Activated CD8-positive, alpha-beta T cell treated with anti-CD3 and anti-CD28 coated beads for 36 hours (primary cell): ENCODE measurements around the gene ADSS1. TPM values are rescaled to one million over a fixed set of nuclear protein-coding genes. Genes with fewer than 3 reads are reported as not detected.
A peak's percentile ranks its signal among the peaks of the same experiment; 100 is the strongest.

ENCODE experiments used
- ATAC-seq: fragments of 200-7000 bp; cut with Tn5 transposase; one replicate; pipeline ENCODE4 v1.10.0; 2021; ENCODE audit warnings: mild to moderate bottlenecking, moderate library complexity
- CTCF ChIA-PET: fragments of 350-600 bp; sonication (Branson Sonifier 250); formaldehyde crosslinking; loops from one replicate; lab custom pipeline; 2021; ENCODE audit warnings: antibody characterized with exemption; lab: Charles Lee
- POLR2A ChIA-PET: fragments of 350-600 bp; sonication (Branson Sonifier 250); formaldehyde crosslinking; loops from one replicate; lab custom pipeline; 2021; ENCODE audit warnings: antibody characterized with exemption; lab: Charles Lee
- DNase-seq: peaks from one replicate; pipeline ENCODE4 v3.0.0-alpha.2; 2020
- H3K27ac Mint-ChIP-seq: one replicate; pipeline ENCODE4 v1.8.0; 2021; ENCODE audit warnings: mild to moderate bottlenecking, mixed read lengths
- H3K27me3 Mint-ChIP-seq: one replicate; pipeline ENCODE4 v1.8.0; 2021; ENCODE audit warnings: mixed read lengths
- H3K36me3 Mint-ChIP-seq: one replicate; pipeline ENCODE4 v1.8.0; 2021; ENCODE audit warnings: low read depth, mixed read lengths
- H3K4me1 Mint-ChIP-seq: one replicate; pipeline ENCODE4 v1.8.0; 2021; ENCODE audit warnings: low read depth, mixed read lengths
- H3K4me3 Mint-ChIP-seq: one replicate; pipeline ENCODE4 v1.8.0; 2021; ENCODE audit warnings: mild to moderate bottlenecking, moderate library complexity, mixed read lengths
- H3K9me3 Mint-ChIP-seq: one replicate; pipeline ENCODE4 v1.8.0; 2021; ENCODE audit warnings: mixed read lengths
- intact Hi-C: fragments of 100-400 bp; cut with micrococcal nuclease; formaldehyde crosslinking; loops from one replicate; pipeline ENCODE4 v1.10.0; 2022
- total RNA-seq, 2 experiments: library from RNA; stranded (reverse); gene quantifications; one replicate each; pipeline ENCODE4 v1.2.3, GENCODE V29; 2021
- TF ChIP-seq, protein P1 (sequence below): fragments of 200-600 bp; IDR thresholded peaks from one replicate; pipeline ENCODE4 v1.8.0; 2022; ENCODE audit warnings: antibody characterized with exemption, mild to moderate bottlenecking

ADSS1 gene
- total RNA-seq, 2 experiments from 2014 or later, result 2.7 to 3.0 TPM

DNA sequence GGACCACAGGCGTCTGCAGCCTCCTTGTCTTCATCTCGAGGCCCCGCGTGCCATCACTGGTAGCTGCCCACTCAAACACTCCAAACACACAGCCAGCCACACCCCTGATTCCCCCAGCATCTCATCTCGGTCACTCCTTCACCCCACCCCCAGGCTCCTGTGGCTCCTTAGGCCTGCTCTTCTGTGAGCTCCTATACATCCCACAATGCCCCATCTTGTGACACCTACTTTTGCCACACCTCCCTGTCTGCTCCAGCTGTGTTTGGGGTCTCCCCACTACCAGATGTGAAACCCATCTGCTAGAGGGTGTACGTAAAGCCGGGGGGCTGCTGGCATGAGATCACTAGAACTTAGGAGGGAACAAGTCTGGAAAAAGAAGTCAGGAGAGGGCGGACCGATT is 67.4 kb downstream of the ADSS1 start:
- DNase-seq (no peak), ATAC-seq (no peak)
- intact Hi-C loops, result no loop called here
- Mint-ChIP-seq H3K27me3 (no peaks in the 10 kb centered on the region), H3K4me3 (no peak overlapping the region), H3K4me1 (peaks cover 35% of the 10 kb centered on the region), H3K36me3 (no peaks in the 10 kb centered on the region), H3K27ac (no peak overlapping the region), H3K9me3 (no peaks in the 10 kb centered on the region)
- CTCF ChIA-PET, result interaction anchor here (1.4 to 2.8 kb wide), 3 partner anchors 21 to 39 kb away, joined by 4 to 13 read pairs (median 5); no protein-coding TSS in a partner anchor
- POLR2A ChIA-PET, result interaction anchor here (0.7 to 1.0 kb wide), 2 partner anchors 9 to 230 kb away, joined by 3 read pairs; partner anchors contain the start of genes CDCA4 and ZBTB42
- TF ChIP-seq, protein P1, sequence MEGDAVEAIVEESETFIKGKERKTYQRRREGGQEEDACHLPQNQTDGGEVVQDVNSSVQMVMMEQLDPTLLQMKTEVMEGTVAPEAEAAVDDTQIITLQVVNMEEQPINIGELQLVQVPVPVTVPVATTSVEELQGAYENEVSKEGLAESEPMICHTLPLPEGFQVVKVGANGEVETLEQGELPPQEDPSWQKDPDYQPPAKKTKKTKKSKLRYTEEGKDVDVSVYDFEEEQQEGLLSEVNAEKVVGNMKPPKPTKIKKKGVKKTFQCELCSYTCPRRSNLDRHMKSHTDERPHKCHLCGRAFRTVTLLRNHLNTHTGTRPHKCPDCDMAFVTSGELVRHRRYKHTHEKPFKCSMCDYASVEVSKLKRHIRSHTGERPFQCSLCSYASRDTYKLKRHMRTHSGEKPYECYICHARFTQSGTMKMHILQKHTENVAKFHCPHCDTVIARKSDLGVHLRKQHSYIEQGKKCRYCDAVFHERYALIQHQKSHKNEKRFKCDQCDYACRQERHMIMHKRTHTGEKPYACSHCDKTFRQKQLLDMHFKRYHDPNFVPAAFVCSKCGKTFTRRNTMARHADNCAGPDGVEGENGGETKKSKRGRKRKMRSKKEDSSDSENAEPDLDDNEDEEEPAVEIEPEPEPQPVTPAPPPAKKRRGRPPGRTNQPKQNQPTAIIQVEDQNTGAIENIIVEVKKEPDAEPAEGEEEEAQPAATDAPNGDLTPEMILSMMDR, result no peak

DNA sequence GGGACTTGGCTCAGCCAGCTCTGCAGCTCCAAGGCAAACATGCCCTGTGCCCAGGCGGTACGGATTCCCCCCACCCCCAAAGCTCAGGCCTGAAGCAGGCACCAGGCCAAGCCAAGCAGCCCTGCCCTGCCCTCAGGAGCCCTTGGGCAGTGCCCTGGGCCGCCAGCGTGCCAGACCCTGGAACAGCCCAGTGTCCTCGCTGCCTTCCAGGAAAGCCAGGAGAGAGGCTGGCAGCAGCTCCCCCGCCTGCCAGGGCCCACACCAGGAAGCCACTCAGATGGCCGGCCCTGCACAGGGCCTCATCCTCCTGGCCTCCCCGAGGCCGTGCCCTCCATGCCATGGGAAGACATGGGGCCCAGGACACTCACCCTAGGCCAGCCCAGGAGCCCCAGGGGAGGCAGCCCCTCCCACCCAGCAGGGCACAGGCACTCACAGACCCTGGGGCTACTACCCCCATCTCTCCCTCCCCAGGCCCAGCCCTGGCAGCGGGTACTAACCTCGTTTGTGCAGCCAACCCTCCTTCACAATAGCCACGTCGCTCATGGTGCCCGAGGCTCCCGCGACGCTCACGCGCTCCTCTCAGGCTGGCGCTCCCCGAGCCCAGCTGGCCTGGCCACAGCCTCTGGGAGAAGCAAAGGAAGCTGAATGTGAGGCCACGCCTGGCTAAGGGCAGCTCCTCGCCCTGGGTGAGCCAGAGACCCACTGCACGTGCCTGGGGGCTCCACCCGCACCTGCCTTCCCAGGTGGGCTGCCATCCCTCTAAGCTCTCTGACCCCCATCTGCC is 68.3 kb downstream of the ADSS1 start:
- H3K4me1 Mint-ChIP-seq, result peaks cover 32% of the 10 kb centered on the region
- no peaks in the 10 kb centered on the region for H3K27me3 Mint-ChIP-seq
- ATAC-seq, result no peak
- ChIA-PET POLR2A (interaction anchor here (0.7 kb wide), 1 partner anchor 229 kb away, joined by 3 read pairs; the partner anchor contains the start of gene CDCA4), CTCF (interaction anchor here (1.0 to 2.8 kb wide), 3 partner anchors 22 to 24 kb away, joined by 4 to 13 read pairs (median 4); no protein-coding TSS in a partner anchor)
- TF ChIP-seq, protein P1, result no peak
- no peaks in the 10 kb centered on the region for H3K36me3 Mint-ChIP-seq
- H3K9me3 Mint-ChIP-seq, result no peaks in the 10 kb centered on the region
- no peak for DNase-seq
- intact Hi-C loops, result no loop called here
- H3K27ac Mint-ChIP-seq, result no peak overlapping the region
- H3K4me3 Mint-ChIP-seq, result no peak overlapping the region

DNA sequence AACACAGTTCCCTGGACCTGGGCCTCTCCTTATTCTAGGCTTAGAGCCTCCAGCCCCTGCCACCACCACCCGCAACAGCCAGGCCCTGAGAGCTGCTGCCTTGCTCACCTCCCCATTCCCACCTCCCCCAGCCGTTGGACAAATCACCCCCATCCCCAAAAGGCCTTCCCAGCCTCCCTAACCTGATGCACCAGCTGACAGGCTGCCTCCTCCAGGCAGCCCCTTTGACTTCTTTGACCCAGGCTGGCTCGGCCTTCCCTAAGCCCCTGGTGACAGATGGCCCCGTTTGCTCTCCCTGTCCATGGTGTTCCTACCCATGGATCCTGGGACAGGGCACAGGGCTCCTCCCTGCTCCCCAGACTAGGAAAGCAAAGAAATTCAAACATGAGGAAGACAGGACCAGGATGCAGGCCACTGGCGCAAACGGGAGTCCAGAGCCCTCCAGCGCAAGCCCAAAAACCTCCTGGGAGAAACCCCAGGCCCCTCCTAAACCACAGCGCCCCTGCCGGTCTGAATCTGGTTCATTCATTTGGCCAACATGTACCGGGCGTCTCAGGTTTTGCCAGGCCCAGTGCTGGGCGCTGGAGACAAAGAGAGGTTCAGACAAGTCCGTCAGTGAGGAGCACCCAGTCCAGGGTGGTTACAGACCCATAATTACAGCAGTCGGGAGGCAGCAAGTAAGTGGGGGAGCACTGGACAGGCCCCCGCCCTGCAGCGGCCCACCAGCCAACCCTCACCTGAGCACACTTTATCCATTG is 69.1 kb downstream of the ADSS1 start:
- DNase-seq (no peak), ATAC-seq (no peak)
- POLR2A ChIA-PET, result interaction anchor here (0.5 to 1.7 kb wide), 2 partner anchors 9 to 28 kb away, joined by 3 to 5 read pairs; no protein-coding TSS in a partner anchor
- CTCF ChIA-PET, result interaction anchor here (1.0 to 1.8 kb wide), 2 partner anchors 24 kb away, joined by 4 to 6 read pairs; no protein-coding TSS in a partner anchor
- no peaks in the 10 kb centered on the region for H3K27me3 Mint-ChIP-seq
- peaks cover 29% of the 10 kb centered on the region for H3K4me1 Mint-ChIP-seq
- H3K4me3 Mint-ChIP-seq, result peak overlapping the region; percentile 89
- TF ChIP-seq, protein P1, result no peak
- intact Hi-C loops, result no loop called here
- H3K27ac Mint-ChIP-seq, result no peak overlapping the region
- H3K9me3 Mint-ChIP-seq, result no peaks in the 10 kb centered on the region
- H3K36me3 Mint-ChIP-seq, result no peaks in the 10 kb centered on the region

DNA sequence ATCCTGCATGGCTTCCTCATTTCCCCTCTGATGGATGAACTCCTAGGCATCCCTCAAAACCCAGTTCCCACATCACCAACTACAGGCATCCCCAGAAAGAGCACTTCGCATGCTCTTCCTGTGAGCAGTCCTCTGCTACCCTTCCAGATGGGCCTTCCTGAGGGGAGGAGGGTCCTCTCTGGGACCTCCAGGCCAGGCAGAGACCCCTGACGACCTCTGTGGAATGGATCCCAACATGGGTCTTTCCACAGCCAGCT is 69.6 kb downstream of the ADSS1 start:
- H3K36me3 Mint-ChIP-seq, result no peaks in the 10 kb centered on the region
- peak overlapping the region; percentile 89 for H3K4me3 Mint-ChIP-seq
- TF ChIP-seq, protein P1, result no peak
- ATAC-seq, result no peak
- H3K27ac Mint-ChIP-seq, result peak overlapping the region; percentile 81
- POLR2A ChIA-PET, result interaction anchor here (1.7 kb wide), 1 partner anchor 9 kb away, joined by 5 read pairs; no protein-coding TSS in a partner anchor
- no peak for DNase-seq
- H3K4me1 Mint-ChIP-seq, result peaks cover 29% of the 10 kb centered on the region
- intact Hi-C loops, result no loop called here
- CTCF ChIA-PET, result interaction anchor here (1.8 kb wide), 1 partner anchor 25 kb away, joined by 6 read pairs; no protein-coding TSS in a partner anchor
- H3K27me3 Mint-ChIP-seq, result no peaks in the 10 kb centered on the region
- H3K9me3 Mint-ChIP-seq, result no peaks in the 10 kb centered on the region
